Stimulated activated CD4-positive, alpha-beta T cell treated with anti-CD3 and anti-CD28 coated beads, Interleukin-12 subunit alpha, Interleukin-12 subunit beta, amount 100 ng/mL, for 4 hours (primary cell): ENCODE measurements around the gene ZNF367.
A peak's percentile ranks its signal among the peaks of the same experiment; 100 is the strongest.

Experiments
- DNase-seq: peaks from one replicate; pipeline ENCODE4 v3.0.0-alpha.2; 2020

The ZNF367 gene

DNA sequence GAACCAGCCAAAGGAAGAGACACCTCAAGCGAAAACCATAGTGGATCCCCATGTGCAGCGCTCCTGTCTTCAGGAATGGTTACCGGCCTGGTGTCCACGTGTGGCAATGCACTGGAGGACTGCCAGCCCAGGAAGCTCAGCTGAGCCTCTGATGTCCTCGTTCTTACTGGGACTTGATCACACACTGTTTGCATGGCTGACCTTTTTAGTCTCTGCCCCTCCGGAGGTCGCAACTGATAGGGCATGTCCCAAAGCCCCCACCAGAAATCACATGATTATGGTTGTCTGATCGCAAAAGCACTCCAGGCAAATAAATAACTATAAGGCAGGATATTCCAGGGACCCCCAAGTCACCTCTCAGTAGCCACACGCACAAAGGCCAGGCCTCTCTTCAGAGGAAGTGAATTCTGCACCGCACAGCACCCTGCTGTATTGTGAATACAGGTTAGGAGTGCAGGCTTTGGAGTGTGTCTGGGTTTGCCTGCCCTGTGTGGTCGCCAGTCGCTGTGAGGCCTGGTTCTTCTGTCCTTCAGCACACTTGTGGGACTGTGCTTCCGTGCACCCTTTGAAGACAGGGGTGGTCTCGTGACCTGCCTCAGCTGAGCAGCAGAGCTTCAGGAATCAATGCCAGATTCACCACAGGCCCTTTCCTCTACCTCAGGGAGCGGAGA lies 18.4 kb upstream of the ZNF367 start:
- no peak for DNase-seq

DNA sequence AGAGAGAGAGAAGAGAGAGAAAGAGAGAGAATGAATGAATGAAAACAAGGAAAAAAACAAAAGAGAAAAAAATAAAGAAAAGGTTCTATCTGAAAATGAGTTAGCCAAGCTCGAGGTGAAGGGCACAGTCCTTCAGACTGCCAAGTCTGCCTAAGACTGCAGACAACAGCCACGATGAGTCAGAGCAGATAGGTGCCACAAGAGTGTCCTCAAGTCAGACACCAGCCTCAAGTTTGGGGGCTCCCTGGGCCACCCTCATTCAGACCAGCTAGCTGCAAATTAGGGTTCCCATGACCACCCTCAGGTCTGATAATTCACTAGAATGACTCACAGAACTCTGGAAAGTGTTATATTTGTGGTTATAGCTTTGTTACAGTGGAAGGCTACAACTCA lies 17.9 kb upstream of the ZNF367 start:
- DNase-seq = no peak

DNA sequence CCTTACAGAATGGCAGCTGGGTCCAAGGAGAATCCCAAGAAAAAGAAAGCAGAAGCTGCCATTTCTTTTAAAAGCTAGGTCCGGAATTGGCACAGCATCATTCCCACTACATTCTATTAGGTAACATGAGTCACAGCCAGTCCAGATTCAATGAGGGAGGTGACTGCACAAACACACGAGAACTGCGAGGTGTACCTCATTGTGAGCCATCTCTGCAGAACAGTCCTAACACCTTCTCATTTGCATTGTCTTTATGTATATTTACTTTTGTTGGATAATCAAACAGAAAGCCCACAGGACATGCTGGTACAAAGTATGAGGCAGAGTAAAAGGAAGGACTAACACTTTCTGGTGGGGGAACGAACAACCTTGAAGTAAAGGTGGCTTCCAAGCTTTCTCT lies 17.2 kb upstream of the ZNF367 start:
- DNase-seq = no peak

DNA sequence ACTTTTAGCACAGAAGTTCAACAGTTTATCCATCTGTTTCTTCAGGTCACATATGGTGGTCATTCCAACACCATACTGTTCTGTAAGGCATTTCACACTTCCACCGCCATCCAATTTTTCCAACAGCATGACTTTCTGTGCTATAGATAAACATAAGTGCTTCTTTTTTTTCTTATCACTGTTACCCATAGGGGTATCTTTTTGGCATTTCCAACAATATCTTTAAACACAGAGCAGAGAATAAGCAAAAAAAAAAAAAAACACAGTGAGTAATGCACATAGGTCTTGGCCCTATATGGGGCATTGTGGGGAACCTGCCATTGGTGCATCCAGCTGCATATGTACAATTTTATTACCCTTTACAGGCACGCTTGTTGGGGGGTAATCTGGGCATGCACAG lies 12.2 kb upstream of the ZNF367 start:
- DNase-seq = no peak

DNA sequence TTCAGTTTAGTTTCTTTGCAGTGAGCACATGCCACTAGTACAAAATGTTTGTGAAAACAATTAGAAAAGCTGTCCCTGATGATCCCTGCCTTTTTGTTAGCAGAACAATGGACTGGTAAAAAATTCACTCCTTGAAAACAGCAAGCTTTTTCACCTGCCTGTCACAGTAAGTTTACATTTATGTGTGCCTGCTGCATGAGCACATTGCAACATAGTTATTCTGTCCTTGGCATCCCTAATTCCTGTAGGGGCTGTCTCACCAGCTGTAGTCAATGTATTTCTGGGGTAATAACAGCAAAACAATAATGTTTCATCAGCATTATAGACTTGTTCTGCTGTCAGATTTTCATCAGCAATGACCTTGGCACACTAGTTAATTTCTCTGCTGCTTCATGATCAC lies 11.6 kb upstream of the ZNF367 start:
- DNase-seq = no peak

DNA sequence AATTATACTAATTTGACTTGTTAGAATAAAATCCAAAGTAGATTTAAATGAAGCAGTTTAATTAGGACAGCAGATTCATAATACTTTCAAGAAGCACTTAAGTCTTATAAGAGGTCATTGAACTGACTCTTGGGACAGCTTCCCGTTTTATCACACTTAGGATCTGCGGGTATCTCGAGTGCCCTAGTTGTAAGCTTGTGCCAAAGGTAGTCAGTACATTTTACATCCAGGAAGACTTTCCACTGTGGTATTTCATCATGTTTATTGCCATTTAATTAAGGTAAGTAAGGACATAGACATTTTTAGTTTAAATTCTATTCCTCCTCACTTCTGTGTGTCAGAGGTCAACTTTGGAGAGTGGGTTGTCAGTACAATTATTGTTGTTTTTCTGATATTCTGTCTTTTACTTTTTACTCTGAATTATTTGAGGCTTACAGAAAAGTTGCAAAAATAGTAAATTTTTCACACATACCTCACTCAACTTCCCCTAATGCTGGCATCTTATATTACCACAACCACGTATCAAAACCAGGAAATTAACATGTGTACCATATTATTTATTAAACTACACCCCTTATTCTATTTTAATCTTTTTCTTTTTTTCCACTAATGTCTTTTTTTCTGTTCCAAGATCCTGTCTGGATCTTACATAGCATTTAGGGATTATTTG lies 7.5 kb upstream of the ZNF367 start:
- no peak for DNase-seq

DNA sequence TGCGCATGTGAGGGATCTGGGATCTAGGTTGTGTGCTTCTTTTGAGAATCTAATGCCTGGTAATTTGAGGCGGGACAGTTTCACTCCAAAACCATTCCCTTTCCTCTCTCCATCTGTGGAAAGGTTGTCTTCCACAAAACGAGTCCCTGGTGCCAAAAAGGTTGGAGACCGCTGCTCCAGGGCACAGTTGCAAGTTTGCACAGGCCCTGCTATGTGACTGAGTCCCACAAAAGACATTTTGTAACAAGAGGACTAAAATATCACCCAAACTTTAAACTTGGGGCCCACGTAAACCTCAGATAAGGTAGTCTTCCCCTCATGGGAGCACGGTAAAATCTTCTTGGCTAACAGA lies 5.8 kb upstream of the ZNF367 start:
- DNase-seq = no peak

DNA sequence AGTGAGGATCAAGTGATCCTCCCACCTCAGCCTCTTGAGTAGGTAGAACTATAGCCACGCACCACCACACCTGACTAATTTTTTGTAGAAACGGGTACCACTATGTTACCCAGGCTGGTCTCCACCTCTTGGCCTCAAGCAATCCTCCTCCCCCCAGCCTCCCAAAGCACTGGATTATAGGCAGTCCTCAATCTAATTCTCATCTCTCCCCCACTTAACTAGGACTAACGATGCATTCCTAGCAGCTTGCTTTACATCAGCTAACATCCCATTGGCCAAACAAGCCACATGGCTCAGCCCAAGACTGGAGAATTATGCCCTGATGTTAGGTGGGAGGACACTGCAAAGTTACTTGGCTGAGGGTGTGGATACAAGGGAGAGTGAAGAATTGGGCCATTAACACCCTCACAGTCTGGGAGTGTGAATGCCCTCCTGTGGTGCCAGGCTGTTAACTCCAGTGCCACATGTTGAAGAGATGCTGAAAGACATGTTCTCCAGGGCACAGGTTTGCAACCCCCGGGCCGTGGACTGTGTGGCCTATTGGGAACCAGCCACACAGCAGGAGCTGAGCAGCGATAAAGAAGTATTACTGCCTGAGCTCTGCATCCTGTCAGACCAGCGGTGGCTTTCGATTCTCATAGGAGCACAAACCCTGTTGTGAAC lies 5.3 kb upstream of the ZNF367 start:
- DNase-seq = no peak

DNA sequence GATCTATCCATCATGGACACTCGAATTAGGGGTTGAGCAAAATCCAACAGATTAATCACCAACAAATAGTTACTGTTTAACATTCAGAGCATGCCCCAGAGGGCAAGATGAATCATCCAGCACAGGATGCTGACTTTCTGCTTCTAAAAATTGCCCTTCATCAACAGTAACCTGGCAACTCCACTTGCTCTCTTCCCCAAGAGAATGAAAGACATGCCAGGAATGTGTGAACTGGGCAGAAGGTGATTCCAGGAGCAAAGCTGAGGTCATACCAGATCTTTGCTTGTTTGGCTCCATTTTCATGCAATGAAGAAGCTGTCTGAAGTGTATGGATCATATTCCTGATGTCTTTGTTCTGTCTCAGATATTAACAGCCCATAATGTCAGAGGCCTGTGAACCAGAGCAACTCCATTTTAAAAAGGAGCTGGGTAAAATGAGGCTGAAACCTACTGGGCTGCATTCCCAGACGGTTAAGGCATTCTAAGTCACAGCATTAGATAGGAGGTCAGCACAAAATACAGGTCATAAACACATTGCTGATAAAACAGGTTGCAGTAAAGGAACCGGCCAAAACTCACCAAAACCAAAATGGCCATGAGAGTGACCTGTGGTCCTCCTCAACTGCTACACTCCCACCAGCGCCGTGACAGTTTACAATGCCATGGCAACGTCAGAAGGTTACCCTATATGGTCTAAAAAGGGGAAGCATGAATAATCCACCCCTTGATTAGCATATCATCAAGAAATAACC lies 2.5 kb upstream of the ZNF367 start:
- no peak for DNase-seq

DNA sequence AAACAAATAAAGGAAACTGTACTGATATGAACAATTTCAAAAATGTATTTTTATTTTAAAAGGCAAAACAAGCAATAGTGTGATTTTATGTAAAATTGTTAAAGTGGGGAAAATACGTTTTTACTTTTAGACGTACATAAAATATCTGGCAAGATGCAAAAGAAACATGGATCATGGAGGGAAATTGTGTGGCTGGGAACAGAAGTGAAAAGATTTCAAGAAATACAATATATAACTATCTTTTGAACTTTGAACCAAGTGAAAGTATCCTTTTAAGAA lies 1.5 kb upstream of the ZNF367 start:
- no peak for DNase-seq

DNA sequence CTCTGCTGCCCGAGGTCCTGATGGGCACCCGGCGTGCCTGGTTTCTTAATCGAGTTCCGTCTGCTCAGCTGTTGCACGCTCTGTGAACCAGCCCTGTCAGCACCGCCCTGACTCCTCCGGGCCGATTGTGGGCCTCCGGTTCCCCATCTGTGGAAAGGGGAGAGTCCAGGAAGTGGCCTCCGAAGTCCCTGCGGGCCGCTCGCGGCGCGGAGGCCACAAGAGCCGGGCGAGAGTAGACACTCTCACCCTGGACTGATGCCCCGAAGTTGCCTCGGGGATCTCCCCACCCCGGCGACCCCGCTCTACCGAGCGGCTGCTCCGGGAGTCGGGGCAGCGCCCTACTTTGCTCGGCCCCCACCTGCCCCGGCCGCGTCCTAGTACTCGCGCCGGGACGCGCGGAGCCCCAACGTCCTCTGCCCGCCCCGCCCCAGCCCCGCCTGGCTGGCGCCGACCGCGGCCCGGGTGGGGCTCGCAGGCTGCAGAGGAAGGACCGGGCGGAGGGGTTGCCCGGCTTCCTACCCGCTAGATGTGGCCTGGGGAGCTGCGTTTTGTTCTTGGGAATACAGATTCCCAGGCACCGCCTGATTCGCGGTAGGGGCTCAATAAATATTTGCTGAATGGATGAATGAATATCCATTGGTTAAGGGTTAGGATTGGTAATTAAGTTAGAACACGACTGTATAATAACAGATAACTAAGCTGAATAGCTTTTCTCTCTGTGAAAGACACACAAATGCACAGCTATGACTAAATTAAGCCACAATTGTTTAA lies 935 bp upstream of the ZNF367 start:
- DNase-seq = peak; percentile 50

DNA sequence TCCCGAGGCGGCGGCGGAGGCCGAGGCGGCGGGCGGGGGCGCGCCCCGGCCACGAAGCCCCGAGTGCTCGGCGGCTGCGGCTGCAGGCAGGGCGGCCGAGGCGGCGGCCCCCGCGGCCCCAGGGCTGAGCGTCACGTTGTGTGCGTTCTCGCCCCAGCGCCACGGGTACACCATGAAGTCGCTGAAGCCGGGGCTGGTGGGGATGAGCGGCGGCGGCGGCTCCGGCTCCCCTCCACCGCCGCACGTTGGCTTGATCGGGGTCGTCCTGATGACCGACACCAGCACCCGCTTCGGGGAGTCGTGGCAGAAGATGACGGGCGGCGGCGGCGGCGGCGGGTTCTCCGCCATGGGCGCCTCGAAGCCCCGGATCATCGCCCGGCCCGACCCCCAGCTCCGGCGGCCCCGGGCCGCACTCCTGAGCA lies 498 bp downstream of the ZNF367 start:
- DNase-seq = peak; percentile 41

DNA sequence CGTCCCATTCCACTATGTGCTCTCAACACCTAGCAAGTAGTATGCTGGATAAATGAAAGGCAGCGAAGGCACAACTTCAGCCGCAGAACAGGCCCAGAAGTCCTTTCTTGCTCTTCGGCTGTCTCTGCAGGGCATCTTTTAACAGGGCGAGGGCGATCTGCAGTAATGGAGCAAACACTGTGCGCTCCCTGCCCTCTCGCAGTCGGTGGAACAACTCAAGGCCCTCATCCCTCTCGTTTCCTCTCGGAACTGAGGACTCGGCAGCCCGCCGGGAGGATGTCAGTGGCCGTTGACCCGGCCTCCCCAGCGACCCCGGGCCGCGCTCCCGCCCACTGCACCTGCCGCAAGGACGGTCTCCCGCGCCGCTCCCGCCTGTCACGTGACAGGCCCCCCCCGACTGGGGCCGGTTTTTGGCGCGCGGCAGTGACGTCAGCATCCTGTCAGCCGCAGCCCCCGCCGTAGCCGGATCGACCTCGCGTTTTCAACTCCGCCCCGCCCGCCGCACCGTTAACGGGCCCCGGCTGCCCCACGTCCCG lies 1.1 kb downstream of the ZNF367 start:
- DNase-seq = peak; percentile 94

DNA sequence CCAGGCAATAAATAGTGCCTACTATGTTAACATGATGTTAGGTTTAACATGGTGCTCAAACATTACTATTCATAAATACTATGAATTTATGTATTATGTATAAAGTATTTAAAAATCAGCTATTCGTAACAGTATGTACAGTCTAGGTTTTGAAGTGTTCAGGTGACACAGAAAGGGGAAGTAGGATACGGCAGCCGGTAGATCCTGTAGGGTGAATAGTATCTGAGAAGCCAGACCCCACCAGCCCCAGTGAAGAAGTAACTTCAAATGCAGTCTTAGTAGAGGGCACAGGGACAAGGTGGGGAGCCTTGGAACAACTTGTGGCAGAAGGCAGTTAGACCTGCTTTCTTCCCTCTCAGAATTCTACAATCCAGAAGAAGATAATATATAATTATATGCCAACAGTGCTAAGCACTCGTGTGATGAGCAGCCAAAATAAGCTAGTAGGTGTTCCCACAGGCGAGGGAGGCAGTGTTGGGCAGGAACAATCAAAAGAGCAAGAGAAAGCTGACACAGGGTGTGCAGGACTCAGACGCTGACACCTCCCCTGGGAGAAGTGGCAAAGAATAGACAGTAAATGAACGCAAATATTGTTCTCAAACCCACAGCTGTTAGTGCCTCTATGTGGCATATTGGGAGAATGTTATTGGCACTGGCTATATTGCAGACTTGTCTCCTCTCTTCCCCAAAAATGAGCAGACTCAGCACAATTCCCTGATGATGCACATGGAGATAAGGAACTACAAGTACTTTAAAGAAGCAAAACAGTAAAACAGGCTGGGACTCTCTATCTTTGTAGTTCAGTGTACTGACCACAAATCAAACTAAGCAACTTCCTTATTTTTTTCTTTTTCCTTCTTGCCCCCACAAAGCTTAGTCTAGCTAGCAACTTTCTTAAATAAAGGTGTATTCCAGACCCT lies 4.6 kb downstream of the ZNF367 start:
- no peak for DNase-seq

DNA sequence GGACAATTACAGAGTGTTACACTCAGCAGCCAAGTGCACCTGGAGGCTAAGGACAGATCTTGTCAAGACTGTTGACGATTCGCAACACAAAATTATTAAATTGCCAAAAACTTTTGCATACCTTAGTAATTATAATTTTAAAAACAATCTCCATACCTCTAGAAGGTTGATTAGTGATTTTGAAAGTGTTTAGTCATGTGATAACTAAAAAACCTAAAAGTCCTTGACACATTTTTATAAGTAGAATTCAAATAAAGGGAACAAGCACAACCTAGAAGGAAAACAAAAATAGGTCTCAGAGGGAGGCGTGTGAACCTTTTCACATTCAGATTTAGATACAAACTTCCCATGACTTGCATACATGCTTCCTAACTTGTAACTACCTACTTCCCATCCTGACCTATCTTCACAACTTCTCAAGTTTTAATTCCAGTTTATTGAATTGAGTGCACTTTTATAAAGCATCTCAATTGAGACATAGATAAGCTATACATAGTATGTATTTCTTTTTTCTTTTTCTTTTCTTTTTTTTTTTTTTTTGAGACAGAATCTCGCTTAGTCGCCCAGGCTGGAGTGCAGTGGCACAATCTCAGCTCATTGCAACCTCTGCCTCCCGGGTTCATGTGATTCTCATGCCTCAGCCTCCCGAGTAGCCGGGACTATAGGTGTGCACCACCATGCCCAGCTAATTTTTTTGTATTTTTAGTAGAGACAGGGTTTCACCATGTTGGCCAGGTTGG lies 5.8 kb downstream of the ZNF367 start:
- DNase-seq = no peak

DNA sequence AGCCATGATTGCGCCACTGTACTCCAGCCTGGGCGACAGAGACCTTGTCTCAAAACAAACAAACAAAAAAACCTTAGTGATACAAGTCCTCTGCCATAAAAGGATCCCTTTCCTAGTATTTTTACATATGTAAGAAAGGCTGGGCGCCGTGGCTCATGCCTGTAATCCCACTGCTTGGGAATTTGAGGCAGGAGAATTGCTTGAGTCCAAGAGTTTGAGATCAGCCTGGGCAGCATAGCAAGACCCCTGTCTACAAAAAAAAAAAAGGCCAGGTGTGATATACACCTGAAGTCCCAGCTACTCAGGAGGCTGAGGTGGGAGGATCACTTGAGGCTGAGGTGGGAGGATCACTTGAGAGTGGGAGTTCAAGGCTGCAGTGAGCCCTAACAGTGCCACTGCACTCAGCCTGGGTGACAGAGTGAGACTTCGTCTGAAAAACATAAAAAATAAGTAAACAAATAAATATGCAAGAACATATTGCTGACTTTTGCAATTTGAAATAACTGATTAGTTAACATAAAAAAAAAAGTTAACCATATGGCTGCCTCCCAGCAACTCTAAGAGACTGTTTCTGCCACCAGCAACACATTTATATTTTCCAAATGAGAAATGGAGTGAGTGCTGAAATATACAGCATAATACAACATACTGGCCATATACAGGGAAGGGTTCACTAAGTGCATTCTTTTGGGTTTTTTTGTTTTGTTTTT lies 6.9 kb downstream of the ZNF367 start:
- no peak for DNase-seq

DNA sequence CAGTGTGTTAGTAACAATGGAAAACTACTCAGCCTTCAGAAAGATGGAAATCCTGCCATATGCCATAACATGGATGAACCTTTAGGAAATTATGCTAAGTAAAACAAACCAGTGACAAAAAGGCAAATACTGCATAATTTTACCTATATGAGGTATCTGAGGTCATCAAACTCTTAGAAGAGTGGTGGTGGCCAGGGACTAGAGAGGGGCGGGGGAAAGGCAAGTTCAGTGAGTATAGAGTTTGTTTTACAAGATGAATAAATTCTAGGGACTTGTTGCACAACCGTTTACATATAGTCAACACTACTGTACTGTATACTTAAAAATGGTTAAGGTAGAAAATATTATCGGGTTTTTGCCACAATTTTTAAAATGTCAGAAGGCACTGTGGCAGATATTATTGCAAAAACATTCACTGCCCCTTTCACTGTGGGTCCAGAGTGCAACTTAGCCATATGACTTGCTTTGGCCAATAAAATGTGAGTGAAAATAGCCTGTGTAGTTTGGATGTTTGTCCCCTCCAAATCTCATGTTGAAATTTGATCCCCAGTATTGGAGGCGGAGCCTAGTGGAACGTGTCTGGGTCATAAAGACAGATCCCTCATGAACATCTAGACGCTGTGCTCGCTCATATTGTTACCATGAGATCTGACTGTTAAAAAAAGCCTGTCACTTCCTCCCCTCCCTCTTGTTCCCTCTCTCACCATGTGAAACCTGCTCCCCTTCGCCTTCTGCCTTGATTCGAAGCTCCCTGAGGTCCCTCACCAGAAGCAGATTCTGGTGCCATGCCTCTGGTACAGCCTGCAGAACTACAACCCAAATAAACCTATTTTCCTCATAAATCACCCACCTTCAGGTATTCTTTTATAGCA lies 9.5 kb downstream of the ZNF367 start:
- no peak for DNase-seq

DNA sequence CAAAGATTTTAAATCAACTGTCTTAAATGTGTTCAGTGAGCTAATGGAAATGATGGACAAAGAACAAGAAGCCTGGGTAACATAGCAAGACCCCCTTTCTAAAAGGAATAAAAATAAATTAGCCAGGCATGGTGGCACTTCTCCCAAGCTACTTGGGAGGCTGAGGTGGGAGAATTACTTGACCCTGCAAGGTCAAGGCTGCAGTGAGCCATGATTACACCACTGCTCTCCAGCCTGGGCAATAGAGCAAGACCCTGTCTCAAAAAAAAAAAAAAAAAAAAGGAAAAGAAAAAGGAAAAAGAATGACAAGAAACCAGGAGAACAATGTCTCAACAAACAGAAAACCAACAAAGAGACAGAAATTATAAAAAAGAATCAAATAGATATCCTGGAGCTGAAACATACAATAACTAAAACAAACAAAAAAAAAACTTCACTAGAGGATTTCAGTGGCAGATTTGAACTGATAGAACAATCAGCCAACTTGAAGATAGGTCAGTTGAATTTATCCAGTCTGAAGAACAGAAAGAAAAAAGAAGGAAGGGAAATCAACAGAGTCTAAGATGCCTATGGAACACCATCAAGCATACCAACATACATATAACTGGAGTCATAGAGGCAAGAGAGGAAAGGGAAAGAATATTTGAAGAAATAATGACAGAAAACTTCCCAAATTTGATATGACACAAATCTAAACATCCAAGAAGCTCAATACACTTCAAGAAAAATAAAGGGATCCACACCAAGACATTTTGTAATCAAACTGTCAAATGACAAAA lies 17.8 kb downstream of the ZNF367 start:
- DNase-seq = no peak

DNA sequence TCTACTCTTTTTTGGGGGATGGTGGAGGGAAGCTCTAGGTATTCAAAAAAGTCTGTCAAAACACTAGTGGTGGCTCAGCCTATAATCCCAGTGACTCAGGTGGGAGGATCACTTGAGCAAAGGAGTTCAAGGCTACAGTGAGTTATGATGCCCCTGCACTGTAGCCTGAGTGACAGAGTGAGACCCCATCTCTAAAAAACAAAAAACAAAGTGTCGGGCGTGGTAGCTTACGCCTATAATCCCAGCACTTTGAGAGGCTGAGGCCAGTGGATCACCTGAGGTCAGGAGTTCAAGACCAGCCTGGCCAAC lies 18.9 kb downstream of the ZNF367 start:
- no peak for DNase-seq
